ENCODE data around the gene GFER.

GFER gene

GRCh38 chr16:1993731-1994131 lies 9.7 kb downstream of the GFER start:
- Histone ChIP-seq H3K79me1 (ENCODE audit: low read length) (no peaks in the 10 kb centered on the region), H4K8ac (ENCODE audit: low read depth, low read length) (no peak overlapping the region), H3K9ac (ENCODE audit: low read length) (no peak overlapping the region), H3K4me1 (ENCODE audit: control insufficient read depth, low read depth, low read length) (no peaks in the 10 kb centered on the region), H3K36me3 (ENCODE audit: control insufficient read depth, insufficient read depth, low read length) (no peaks in the 10 kb centered on the region), H2BK15ac (replicated peaks; ENCODE audit: low read depth) (no peak overlapping the region), H3K18ac (ENCODE audit: low read length) (no peak overlapping the region), H4K5ac (ENCODE audit: low read length) (no peak overlapping the region), H2AK5ac (ENCODE audit: low read length) (no peak overlapping the region), H3K27me3 (ENCODE audit: insufficient read depth, low read length, poor library complexity) (peaks cover 3% of the 10 kb centered on the region), H2BK120ac (ENCODE audit: low read depth, low read length) (no peak overlapping the region), H2BK5ac (ENCODE audit: low read length) (no peak overlapping the region), H3K79me2 (ENCODE audit: control insufficient read depth, insufficient read depth, low read length) (no peaks in the 10 kb centered on the region), H3K4me2 (ENCODE audit: low read length) (no peak overlapping the region), H3K4me3 (ENCODE audit: low read length) (no peak overlapping the region), H3K27ac (ENCODE audit: low read depth, low read length) (no peak overlapping the region), H3K56ac (ENCODE audit: low read length) (no peak overlapping the region), H3K23ac (ENCODE audit: low read length) (no peak overlapping the region), H3K4ac (ENCODE audit: low read depth, low read length) (no peak overlapping the region)
- DNase-seq, result no peak
- no CpG with 5 or more reads among the region's 2 CpGs for WGBS (ENCODE audit: extremely low coverage, insufficient coverage, low lambda C conversion rate)

GRCh38 chr16:1997494-1998359 lies 13.7 kb downstream of the GFER start:
- Histone ChIP-seq H3K4me3 (ENCODE audit: low read length) (no peak overlapping the region), H3K23ac (ENCODE audit: low read length) (no peak overlapping the region), H3K4ac (ENCODE audit: low read depth, low read length) (no peak overlapping the region), H3K4me1 (ENCODE audit: control insufficient read depth, low read depth, low read length) (no peaks in the 10 kb centered on the region), H3K9ac (ENCODE audit: low read length) (no peak overlapping the region), H3K56ac (ENCODE audit: low read length) (no peak overlapping the region), H2BK5ac (ENCODE audit: low read length) (no peak overlapping the region), H2AK5ac (ENCODE audit: low read length) (no peak overlapping the region), H4K8ac (ENCODE audit: low read depth, low read length) (no peak overlapping the region), H2BK120ac (ENCODE audit: low read depth, low read length) (no peak overlapping the region), H3K27me3 (ENCODE audit: insufficient read depth, low read length, poor library complexity) (no peaks in the 10 kb centered on the region), H3K18ac (ENCODE audit: low read length) (no peak overlapping the region), H3K79me1 (ENCODE audit: low read length) (no peaks in the 10 kb centered on the region), H3K4me2 (ENCODE audit: low read length) (no peak overlapping the region), H3K79me2 (ENCODE audit: control insufficient read depth, insufficient read depth, low read length) (no peaks in the 10 kb centered on the region), H3K36me3 (ENCODE audit: control insufficient read depth, insufficient read depth, low read length) (peaks cover 19% of the 10 kb centered on the region), H4K5ac (ENCODE audit: low read length) (no peak overlapping the region), H2BK15ac (replicated peaks; ENCODE audit: low read depth) (no peak overlapping the region), H3K27ac (ENCODE audit: low read depth, low read length) (no peak overlapping the region)
- DNase-seq, result no peak
- no CpG with 5 or more reads among the region's 26 CpGs for WGBS (ENCODE audit: extremely low coverage, insufficient coverage, low lambda C conversion rate)

- no peak for DNase-seq
- no peak overlapping the region for H3K4me3 ChIP-seq (ENCODE audit: low read length)
- H3K36me3 ChIP-seq (ENCODE audit: control insufficient read depth, insufficient read depth, low read length), result peaks cover 19% of the 10 kb centered on the region
- no peak overlapping the region for H2BK15ac ChIP-seq (replicated peaks; ENCODE audit: low read depth)
- no peak overlapping the region for H4K8ac ChIP-seq (ENCODE audit: low read depth, low read length)
- H3K56ac ChIP-seq (ENCODE audit: low read length), result no peak overlapping the region
- peaks cover 1% of the 10 kb centered on the region for H3K79me2 ChIP-seq (ENCODE audit: control insufficient read depth, insufficient read depth, low read length)
- H2AK5ac ChIP-seq (ENCODE audit: low read length), result no peak overlapping the region
- no peak overlapping the region for H2BK5ac ChIP-seq (ENCODE audit: low read length)
- no peak overlapping the region for H3K18ac ChIP-seq (ENCODE audit: low read length)
- H3K27me3 ChIP-seq (ENCODE audit: insufficient read depth, low read length, poor library complexity), result no peaks in the 10 kb centered on the region
- no peak overlapping the region for H3K4me2 ChIP-seq (ENCODE audit: low read length)
- H3K27ac ChIP-seq (ENCODE audit: low read depth, low read length), result no peak overlapping the region
- no peak overlapping the region for H2BK120ac ChIP-seq (ENCODE audit: low read depth, low read length)
- no peak overlapping the region for H3K4ac ChIP-seq (ENCODE audit: low read depth, low read length)
- no peak overlapping the region for H3K23ac ChIP-seq (ENCODE audit: low read length)
- WGBS (ENCODE audit: extremely low coverage, insufficient coverage, low lambda C conversion rate), result no CpG with 5 or more reads among the region's 27 CpGs
- peaks cover 1% of the 10 kb centered on the region for H3K79me1 ChIP-seq (ENCODE audit: low read length)
- no peak overlapping the region for H3K9ac ChIP-seq (ENCODE audit: low read length)
- no peaks in the 10 kb centered on the region for H3K4me1 ChIP-seq (ENCODE audit: control insufficient read depth, low read depth, low read length)
- H4K5ac ChIP-seq (ENCODE audit: low read length), result no peak overlapping the region
These were observed 14.4 kb downstream of the GFER start for GRCh38 chr16:1998360-1998835.

GRCh38 chr16:1998852-1999801 lies 15.1 kb downstream of the GFER start:
- Histone ChIP-seq H3K4me3 (ENCODE audit: low read length) (no peak overlapping the region), H2BK15ac (replicated peaks; ENCODE audit: low read depth) (no peak overlapping the region), H4K8ac (ENCODE audit: low read depth, low read length) (no peak overlapping the region), H3K56ac (ENCODE audit: low read length) (no peak overlapping the region), H2BK5ac (ENCODE audit: low read length) (no peak overlapping the region), H2BK120ac (ENCODE audit: low read depth, low read length) (no peak overlapping the region), H3K4me2 (ENCODE audit: low read length) (no peak overlapping the region), H3K9ac (ENCODE audit: low read length) (no peak overlapping the region), H2AK5ac (ENCODE audit: low read length) (no peak overlapping the region), H3K23ac (ENCODE audit: low read length) (no peak overlapping the region), H3K4me1 (ENCODE audit: control insufficient read depth, low read depth, low read length) (peaks cover 1% of the 10 kb centered on the region), H3K79me1 (ENCODE audit: low read length) (peaks cover 4% of the 10 kb centered on the region), H3K27me3 (ENCODE audit: insufficient read depth, low read length, poor library complexity) (no peaks in the 10 kb centered on the region), H3K4ac (ENCODE audit: low read depth, low read length) (no peak overlapping the region), H4K5ac (ENCODE audit: low read length) (no peak overlapping the region), H3K79me2 (ENCODE audit: control insufficient read depth, insufficient read depth, low read length) (peaks cover 4% of the 10 kb centered on the region), H3K36me3 (ENCODE audit: control insufficient read depth, insufficient read depth, low read length) (peaks cover 19% of the 10 kb centered on the region), H3K27ac (ENCODE audit: low read depth, low read length) (no peak overlapping the region), H3K18ac (ENCODE audit: low read length) (no peak overlapping the region)
- no CpG with 5 or more reads among the region's 39 CpGs for WGBS (ENCODE audit: extremely low coverage, insufficient coverage, low lambda C conversion rate)
- no peak for DNase-seq

GRCh38 chr16:1999866-2000514 lies 16.0 kb downstream of the GFER start:
- no peak overlapping the region for H3K23ac ChIP-seq (ENCODE audit: low read length)
- H3K18ac ChIP-seq (ENCODE audit: low read length), result no peak overlapping the region
- H4K8ac ChIP-seq (ENCODE audit: low read depth, low read length), result no peak overlapping the region
- peaks cover 19% of the 10 kb centered on the region for H3K36me3 ChIP-seq (ENCODE audit: control insufficient read depth, insufficient read depth, low read length)
- no CpG with 5 or more reads among the region's 28 CpGs for WGBS (ENCODE audit: extremely low coverage, insufficient coverage, low lambda C conversion rate)
- H2BK120ac ChIP-seq (ENCODE audit: low read depth, low read length), result no peak overlapping the region
- no peak overlapping the region for H3K4ac ChIP-seq (ENCODE audit: low read depth, low read length)
- H3K79me2 ChIP-seq (ENCODE audit: control insufficient read depth, insufficient read depth, low read length), result peaks cover 4% of the 10 kb centered on the region
- DNase-seq, result no peak
- no peaks in the 10 kb centered on the region for H3K27me3 ChIP-seq (ENCODE audit: insufficient read depth, low read length, poor library complexity)
- peaks cover 3% of the 10 kb centered on the region for H3K4me1 ChIP-seq (ENCODE audit: control insufficient read depth, low read depth, low read length)
- H2BK5ac ChIP-seq (ENCODE audit: low read length), result no peak overlapping the region
- no peak overlapping the region for H3K56ac ChIP-seq (ENCODE audit: low read length)
- no peak overlapping the region for H3K4me2 ChIP-seq (ENCODE audit: low read length)
- H4K5ac ChIP-seq (ENCODE audit: low read length), result no peak overlapping the region
- H2AK5ac ChIP-seq (ENCODE audit: low read length), result no peak overlapping the region
- H3K9ac ChIP-seq (ENCODE audit: low read length), result no peak overlapping the region
- no peak overlapping the region for H2BK15ac ChIP-seq (replicated peaks; ENCODE audit: low read depth)
- no peak overlapping the region for H3K4me3 ChIP-seq (ENCODE audit: low read length)
- H3K79me1 ChIP-seq (ENCODE audit: low read length), result peaks cover 6% of the 10 kb centered on the region
- H3K27ac ChIP-seq (ENCODE audit: low read depth, low read length), result no peak overlapping the region

Data from mesendoderm (in vitro differentiated cells).